22Rv1 (cell line): Measurements from ENCODE around the gene SRGN.

Experiments used
- CTCF ChIP-seq: fragments of 450-650 bp; IDR thresholded peaks from 2 replicates; pipeline ENCODE4 v1.5.1; 2017; ENCODE audit warnings: mild to moderate bottlenecking
- ZFX ChIP-seq: fragments of 450-650 bp; IDR thresholded peaks from 2 replicates; pipeline ENCODE4 v1.6.1; 2017; ENCODE audit warnings: antibody characterized with exemption, borderline replicate concordance

DNA sequence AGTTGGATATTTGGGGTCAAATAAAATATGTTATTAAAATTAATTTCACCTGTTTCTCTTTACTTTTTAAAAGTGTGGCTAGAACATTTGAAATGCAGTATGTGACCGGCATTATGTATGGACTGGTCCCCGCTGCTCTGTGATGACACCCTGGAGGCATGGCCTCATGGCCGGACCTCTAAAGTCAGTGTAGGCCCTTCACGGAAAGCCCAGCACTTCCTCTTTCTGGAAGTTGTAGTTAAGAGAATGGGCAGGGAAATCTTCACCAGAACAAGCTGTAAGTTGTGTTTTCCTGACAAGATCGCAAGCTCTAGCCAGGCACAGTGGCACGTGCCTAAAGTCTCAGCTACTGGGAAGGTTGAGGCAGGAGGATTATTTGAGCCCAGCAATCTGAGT, 38.3 kb upstream of the SRGN start:
- TF ChIP-seq CTCF (no peak), ZFX (no peak)
